GM18507 (cell line): ENCODE results near the gene SHMT2.
A peak's percentile ranks its signal among the peaks of the same experiment; 100 is the strongest.

Source experiments
- DNase-seq: peaks from one replicate; pipeline ENCODE4 v3.0.0; 2011; ENCODE audit warnings: low read depth; ENCODE audit not compliant: insufficient read length; ENCODE audit errors: extremely low spot score
- FAIRE-seq: peaks from 2 replicates; lab custom pipeline; 2011; peaks lifted over from hg19 to GRCh38; lab: Jason Lieb, UNC

The SHMT2 gene

GRCh38 chr12:57211791-57212700 is 17.5 kb upstream of the SHMT2 start:
- DNase-seq = no peak
- no peak for FAIRE-seq

GRCh38 chr12:57212701-57213057 is 16.8 kb upstream of the SHMT2 start:
- FAIRE-seq = no peak
- no peak for DNase-seq

- FAIRE-seq (peak; percentile 79), DNase-seq (peak; percentile 85)
Observed at GRCh38 chr12:57213058-57213715, 16.3 kb upstream of the SHMT2 start.

- no peak for DNase-seq
- FAIRE-seq = no peak
Observed at GRCh38 chr12:57213763-57214397, 15.6 kb upstream of the SHMT2 start.

- FAIRE-seq (peak; percentile 77), DNase-seq (no peak)
Observed at GRCh38 chr12:57214398-57214781, 15.1 kb upstream of the SHMT2 start.

- no peak for DNase-seq
- no peak for FAIRE-seq
Observed at GRCh38 chr12:57215065-57215464, 14.4 kb upstream of the SHMT2 start.

- DNase-seq (no peak), FAIRE-seq (peak; percentile 71)
Observed at GRCh38 chr12:57215668-57216013, 13.9 kb upstream of the SHMT2 start.

GRCh38 chr12:57216014-57216911 is 13.2 kb upstream of the SHMT2 start, which contains the start of gene NXPH4:
Gene NXPH4 (plus strand): TSS chr12:57216794. CDS start chr12:57216970, 176 bp downstream.
- DNase-seq = no peak
- FAIRE-seq = no peak

GRCh38 chr12:57216921-57217879 is 12.3 kb upstream of the SHMT2 start:
- FAIRE-seq = no peak
- DNase-seq = no peak

- FAIRE-seq (no peak), DNase-seq (no peak)
Observed at GRCh38 chr12:57218030-57218853, 11.3 kb upstream of the SHMT2 start.

- DNase-seq (no peak), FAIRE-seq (no peak)
Observed at GRCh38 chr12:57219205-57219992, 10.1 kb upstream of the SHMT2 start.

- FAIRE-seq = no peak
- no peak for DNase-seq
Observed at GRCh38 chr12:57219993-57220754, 9.3 kb upstream of the SHMT2 start.

- FAIRE-seq (no peak), DNase-seq (no peak)
Observed at GRCh38 chr12:57220770-57221168, 8.7 kb upstream of the SHMT2 start.

GRCh38 chr12:57221169-57221917 is 8.2 kb upstream of the SHMT2 start:
- DNase-seq (no peak), FAIRE-seq (no peak)

GRCh38 chr12:57222286-57223190 is 7.0 kb upstream of the SHMT2 start:
- FAIRE-seq = no peak
- DNase-seq = no peak
